Skin of body (tissue), 2 donors: ENCODE results near the gene CATSPERD. TPM values are rescaled to one million over a fixed set of nuclear protein-coding genes. Genes with fewer than 3 reads are reported as not detected.
A peak's percentile ranks its signal among the peaks of the same experiment; 100 is the strongest.

Experiments
- DNase-seq: peaks from one replicate; lab custom pipeline; 2025; lab: John Stamatoyannopoulos, UW
- total RNA-seq: library from RNA; depleted of rRNA; stranded (reverse); fragments of >200 nt; gene quantifications from one replicate; pipeline ENCODE4 v1.2.3, GENCODE V29; 2014

Gene CATSPERD
- total RNA-seq, 1 donor from 2014 or later: not detected

DNA sequence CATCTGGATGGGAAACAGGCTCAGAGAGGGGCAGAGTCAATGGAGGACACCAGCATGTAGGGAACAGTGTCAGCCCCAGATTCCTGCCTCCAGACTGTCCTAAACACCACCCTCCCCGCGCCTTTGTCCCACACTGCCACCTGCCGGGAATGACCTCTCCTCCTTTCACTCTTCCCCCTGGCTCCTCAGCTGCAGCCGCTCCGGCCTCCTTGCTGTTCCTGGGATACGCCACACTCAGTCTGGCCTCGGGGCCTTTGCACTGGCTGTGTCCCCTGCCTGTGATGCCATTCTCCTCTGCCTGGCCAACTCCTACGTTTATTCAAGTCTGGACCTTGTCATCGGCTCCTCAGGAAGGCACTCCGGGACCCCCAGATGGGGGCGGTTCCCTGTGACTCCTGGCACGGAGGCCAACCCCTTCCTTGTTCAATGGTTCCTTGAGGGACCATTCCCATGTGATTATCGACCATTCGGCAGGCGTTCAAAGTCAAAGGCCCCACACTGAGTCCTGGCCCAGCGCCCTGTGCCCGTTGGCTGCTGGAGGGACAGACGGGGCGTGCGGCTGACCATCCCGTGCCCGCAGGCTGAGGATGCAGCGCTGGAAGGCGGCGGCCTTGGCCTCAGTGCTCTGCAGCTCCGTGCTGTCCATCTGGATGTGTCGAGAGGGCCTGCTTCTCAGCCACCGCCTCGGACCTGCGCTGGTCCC is 103.3 kb downstream of the CATSPERD start:
- DNase-seq: no peak

DNA sequence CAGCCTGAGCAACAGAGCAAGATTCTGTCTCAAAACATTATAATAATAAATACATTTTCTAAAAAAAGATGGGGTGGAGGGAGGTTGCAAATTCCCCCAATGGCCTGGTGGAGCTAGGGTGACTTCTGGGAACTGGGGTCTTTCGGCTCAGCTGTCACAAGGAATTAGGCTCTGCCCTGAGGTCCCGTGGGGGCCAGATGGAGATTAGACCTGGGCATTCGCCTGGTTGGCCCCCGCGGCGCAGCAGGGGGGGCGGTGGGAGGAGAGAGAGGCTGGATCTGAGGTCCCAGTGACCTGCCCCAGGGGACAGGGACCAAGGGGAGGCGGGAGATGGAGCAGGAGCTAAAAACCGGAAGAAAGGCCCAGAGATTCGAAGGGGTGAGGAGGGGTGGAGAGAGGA is 104.3 kb downstream of the CATSPERD start:
- DNase-seq: no peak

DNA sequence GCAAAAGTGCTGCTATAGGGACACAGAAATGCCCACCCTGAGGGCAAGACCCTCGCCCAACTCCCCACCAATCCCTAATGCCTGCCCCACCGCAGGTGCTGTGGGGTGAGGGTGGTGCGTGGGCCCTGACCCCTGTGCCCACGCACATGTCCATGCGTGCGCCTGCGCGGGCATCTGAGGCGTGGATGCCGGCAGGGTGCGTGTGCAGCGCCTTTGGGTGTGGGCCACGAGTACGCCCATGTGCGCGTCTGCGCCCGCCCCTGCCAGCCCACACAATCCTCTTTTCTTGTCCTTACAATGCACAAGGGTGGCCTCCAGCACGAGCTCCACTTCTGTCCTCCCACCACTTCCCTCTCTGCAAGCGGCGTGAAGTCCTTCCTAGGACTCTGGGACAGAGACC is 104.7 kb downstream of the CATSPERD start:
- DNase-seq: no peak

DNA sequence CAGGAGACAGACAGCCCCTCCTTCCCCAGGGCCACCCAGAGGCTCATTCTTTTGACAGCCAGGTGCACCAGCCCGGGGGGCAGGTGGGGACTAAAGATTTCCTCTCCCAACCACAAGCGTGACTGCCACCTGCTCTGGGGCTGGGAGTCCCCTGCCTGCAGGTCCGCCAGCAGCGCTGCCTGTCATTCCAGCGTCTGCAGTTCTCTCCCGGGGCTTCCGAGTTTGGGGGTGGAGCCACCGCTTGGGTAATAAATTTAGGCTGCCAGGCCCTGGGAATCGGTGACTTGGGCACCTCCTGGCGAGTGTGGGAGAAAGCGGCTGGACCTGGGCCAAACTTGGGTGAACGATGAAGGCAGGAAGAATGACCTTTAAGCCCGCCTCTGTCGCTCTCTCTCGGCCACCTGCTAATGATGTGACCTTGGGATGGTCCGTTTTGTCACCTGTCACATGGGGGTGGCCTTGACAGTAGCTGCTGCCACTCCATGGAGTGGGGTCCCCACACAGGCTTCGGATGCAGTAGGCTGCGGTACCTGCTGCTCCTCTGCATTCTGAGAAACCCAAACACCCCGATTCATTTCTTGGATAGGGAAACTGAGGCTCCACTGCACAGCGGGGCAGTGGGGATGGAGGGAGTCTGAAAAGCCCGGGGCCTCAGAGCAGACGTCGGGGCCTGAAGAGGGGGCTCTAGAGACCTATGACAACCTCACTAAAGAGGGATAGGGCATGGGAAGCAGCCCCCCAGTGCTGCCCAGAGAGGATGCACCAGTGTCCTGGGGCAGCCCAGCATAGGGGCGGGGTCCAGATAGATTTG is 106.3 kb downstream of the CATSPERD start:
- no peak for DNase-seq

DNA sequence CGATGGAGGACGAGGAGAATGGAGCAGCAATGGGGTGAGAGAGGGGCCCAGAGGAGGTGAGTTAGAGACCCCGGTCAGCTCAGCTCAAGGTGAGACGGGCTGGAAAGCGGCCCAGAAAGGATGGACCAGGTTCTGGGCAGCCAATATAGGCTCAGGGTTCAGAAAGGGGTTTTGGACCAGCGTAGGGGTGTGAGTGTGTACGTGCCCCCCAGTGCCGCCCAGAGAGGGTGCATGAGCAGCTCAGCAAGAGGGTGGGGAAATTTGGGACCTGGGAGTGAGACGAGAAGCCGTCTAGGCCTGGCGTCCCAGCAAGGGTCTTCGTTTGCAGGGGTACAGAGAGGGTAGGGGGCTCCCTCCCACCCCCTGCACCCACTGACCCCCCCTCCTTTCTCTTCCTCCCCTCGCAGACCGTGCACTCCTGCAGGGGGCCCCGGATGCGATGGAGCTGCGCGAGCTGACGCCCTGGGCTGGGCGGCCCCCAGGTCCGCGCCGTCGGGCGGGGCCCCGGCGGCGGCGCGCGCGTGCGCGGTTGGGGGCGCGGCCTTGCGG is 107.0 kb downstream of the CATSPERD start:
- DNase-seq: no peak

DNA sequence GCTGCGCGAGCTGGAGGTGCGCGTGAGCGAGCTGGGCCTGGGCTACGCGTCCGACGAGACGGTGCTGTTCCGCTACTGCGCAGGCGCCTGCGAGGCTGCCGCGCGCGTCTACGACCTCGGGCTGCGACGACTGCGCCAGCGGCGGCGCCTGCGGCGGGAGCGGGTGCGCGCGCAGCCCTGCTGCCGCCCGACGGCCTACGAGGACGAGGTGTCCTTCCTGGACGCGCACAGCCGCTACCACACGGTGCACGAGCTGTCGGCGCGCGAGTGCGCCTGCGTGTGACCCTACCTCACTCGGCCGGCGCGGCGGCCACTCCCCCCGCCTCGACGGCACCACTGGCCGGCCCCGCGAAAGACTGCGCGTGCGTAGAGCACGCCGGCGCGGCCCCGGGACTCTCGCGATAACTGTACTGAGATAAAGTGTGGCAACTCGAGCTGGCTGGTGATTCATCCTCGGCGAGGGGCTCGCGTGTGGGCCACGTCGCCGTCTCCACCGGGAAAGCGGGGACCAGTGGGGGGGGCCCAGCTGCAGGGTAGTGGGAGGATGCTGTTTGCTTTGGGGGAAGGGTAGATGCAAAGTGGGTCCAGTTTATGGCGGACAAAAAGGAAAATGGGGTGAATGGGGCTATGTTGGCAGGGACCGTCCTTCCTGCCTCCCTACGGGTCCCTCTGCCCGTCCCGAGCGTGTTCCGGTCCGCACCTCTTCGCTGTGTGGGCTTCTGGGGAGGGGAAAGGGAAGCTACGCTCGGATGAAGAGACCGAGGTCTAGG is 107.6 kb downstream of the CATSPERD start:
- DNase-seq: peak; percentile 94

Other genes with a start within 250 kb of the CATSPERD start
- gene TINCR, start 152.7 kb upstream of the CATSPERD start, total RNA-seq: 17.7 TPM
- gene SAFB2, start 97.9 kb upstream of the CATSPERD start, total RNA-seq: 41.2 TPM
- gene SAFB, start 97.6 kb upstream of the CATSPERD start, total RNA-seq: 106 TPM
- 25.2 TPM for gene MICOS13, start 40.1 kb upstream of the CATSPERD start, total RNA-seq
- gene HSD11B1L, start 39.6 kb upstream of the CATSPERD start, total RNA-seq: 2.4 TPM
- 331 TPM for gene RPL36, start 30.3 kb upstream of the CATSPERD start, total RNA-seq
- 30.7 TPM for gene LONP1, start 491 bp upstream of the CATSPERD start, total RNA-seq
- 0.30 TPM for gene PRR22, start 64.1 kb downstream of the CATSPERD start, total RNA-seq
- 16.7 TPM for gene DUS3L, start 70.5 kb downstream of the CATSPERD start, total RNA-seq
- 2.2 TPM for gene NRTN, start 84.4 kb downstream of the CATSPERD start, total RNA-seq
- gene FUT6, start 119.1 kb downstream of the CATSPERD start, total RNA-seq: 0.20 TPM
- 0.30 TPM for gene FUT3, start 130.8 kb downstream of the CATSPERD start, total RNA-seq
- gene FUT5, start 149.9 kb downstream of the CATSPERD start, total RNA-seq: not detected
- gene NDUFA11, start 183.2 kb downstream of the CATSPERD start, total RNA-seq: 69.7 TPM
- gene VMAC, start 184.2 kb downstream of the CATSPERD start, total RNA-seq: 4.6 TPM
- gene CAPS, start 193.6 kb downstream of the CATSPERD start, total RNA-seq: 5.3 TPM